Nephron progenitor cell (in vitro differentiated cells): ENCODE results near the gene LIPC.

Experiments used
- DNase-seq: peaks from one replicate; pipeline ENCODE4 v3.0.0; 2021
- H3K27ac Mint-ChIP-seq: 2 replicates; pipeline ENCODE4 v1.8.0; 2021; ENCODE audit warnings: mild to moderate bottlenecking, moderate library complexity, mixed read lengths
- H3K27me3 Mint-ChIP-seq: 2 replicates; pipeline ENCODE4 v1.8.0; 2021; ENCODE audit warnings: mild to moderate bottlenecking, low read depth, mixed read lengths; ENCODE audit not compliant: poor library complexity
- H3K36me3 Mint-ChIP-seq: 2 replicates; pipeline ENCODE4 v1.8.0; 2021; ENCODE audit warnings: low read depth, mixed read lengths
- H3K4me1 Mint-ChIP-seq: 2 replicates; pipeline ENCODE4 v1.8.0; 2021; ENCODE audit warnings: mixed read lengths
- H3K4me3 Mint-ChIP-seq: 2 replicates; pipeline ENCODE4 v1.8.0; 2021; ENCODE audit warnings: mild to moderate bottlenecking, moderate library complexity, mixed read lengths
- H3K9me3 Mint-ChIP-seq: 2 replicates; pipeline ENCODE4 v1.8.0; 2021; ENCODE audit warnings: mild to moderate bottlenecking, moderate library complexity, mixed read lengths
- TF ChIP-seq, protein P1 (sequence below): fragments of 200-600 bp; sonication (generic); IDR thresholded peaks from 2 replicates; pipeline ENCODE4 v1.5.0; 2021; ENCODE audit warnings: antibody characterized with exemption

The LIPC gene

DNA sequence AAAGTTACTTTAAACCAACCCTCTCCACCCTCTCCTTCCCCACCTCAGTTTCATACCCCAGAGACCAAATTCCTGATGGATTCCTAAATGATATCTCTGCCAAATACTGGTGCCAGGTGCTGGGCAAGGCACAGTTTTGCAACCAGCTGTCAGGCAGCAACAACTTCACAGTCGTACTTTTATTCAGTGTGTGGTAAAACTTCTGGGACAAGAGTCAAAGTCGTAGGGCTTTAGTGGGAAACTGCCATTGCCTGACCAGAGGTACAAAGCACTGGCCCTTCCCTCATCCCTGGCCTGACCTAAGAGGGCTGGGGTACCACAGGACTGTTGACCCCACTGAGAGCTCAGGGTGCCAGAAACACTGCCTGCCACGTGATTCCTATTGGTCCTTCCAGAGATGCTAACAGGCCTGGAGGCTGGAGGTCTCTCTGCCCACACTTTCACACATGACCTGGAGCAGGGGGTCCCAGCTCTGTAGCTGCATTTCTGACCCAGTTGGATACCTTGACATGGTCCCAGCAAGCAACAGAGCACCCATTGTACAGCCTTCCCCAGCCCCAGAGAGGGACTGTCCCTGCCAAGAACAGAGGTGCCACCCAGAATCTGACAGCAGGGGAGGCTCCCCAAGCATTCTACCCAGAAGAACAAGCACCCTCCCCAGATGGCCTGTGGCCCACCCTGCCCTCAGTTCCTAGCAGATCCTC is 59.9 kb downstream of the LIPC start:
- Mint-ChIP-seq H3K36me3 (no peaks in the 10 kb centered on the region), H3K4me1 (peaks cover 42% of the 10 kb centered on the region), H3K27ac (no peak overlapping the region), H3K9me3 (peaks cover 17% of the 10 kb centered on the region), H3K27me3 (peaks cover 4% of the 10 kb centered on the region), H3K4me3 (no peak overlapping the region)
- DNase-seq: no peak
- TF ChIP-seq, protein P1, sequence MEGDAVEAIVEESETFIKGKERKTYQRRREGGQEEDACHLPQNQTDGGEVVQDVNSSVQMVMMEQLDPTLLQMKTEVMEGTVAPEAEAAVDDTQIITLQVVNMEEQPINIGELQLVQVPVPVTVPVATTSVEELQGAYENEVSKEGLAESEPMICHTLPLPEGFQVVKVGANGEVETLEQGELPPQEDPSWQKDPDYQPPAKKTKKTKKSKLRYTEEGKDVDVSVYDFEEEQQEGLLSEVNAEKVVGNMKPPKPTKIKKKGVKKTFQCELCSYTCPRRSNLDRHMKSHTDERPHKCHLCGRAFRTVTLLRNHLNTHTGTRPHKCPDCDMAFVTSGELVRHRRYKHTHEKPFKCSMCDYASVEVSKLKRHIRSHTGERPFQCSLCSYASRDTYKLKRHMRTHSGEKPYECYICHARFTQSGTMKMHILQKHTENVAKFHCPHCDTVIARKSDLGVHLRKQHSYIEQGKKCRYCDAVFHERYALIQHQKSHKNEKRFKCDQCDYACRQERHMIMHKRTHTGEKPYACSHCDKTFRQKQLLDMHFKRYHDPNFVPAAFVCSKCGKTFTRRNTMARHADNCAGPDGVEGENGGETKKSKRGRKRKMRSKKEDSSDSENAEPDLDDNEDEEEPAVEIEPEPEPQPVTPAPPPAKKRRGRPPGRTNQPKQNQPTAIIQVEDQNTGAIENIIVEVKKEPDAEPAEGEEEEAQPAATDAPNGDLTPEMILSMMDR: no peak

DNA sequence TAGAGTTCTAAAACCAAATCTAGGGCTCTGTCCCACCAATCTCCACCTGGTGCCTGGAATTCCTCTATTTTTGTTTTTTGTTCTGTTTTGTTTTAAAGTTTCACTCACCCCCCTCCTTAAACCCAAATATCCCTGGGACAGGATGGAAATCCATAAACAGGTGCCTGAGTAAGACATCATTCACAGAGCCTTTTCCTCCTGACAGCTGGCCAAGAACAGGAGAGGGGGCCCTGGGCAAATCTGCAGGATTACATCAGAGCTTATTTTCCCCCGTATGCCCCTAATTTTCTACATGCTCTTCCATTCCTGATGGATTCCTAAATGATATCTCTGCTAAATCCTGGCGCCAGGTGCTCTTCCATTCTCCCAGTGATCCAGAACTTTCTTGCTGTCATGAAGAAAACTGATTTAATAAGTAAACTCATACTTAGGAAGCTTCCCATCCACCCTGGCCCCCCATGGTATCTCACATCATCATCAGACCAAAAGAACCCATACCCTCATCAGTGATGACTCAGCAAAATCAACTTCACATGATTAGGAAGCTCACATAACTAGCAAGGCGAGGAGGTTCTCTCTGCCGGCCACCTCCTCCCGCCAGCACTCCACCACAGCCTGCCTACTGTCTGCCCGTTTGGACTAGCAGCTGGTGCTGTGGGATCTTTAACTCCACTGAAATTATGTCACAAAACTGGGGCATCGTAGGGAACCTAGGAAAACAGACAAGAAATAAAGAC is 61.0 kb downstream of the LIPC start:
- Mint-ChIP-seq H3K4me1 (peaks cover 53% of the 10 kb centered on the region), H3K9me3 (peaks cover 17% of the 10 kb centered on the region), H3K36me3 (no peaks in the 10 kb centered on the region), H3K27ac (no peak overlapping the region), H3K27me3 (peaks cover 4% of the 10 kb centered on the region), H3K4me3 (no peak overlapping the region)
- DNase-seq: no peak
- TF ChIP-seq, protein P1: no peak

DNA sequence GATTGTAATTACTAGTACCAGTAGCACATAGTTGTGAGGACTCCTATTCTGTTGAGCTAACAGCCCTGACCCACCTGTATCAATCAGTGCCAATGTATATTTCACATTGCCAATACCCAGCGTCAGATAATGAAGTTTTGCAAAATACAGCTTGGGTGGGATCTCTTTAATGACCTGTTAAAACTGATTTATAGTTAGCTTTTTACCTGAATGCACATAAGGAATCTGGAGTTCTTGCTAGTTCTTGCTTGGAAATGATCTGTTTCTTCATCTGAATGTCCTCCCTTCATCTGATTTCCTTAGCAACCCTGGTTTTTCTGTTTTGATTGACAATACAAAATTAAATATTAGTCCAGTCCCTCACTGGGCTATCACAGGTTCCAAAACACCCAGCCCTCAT is 62.8 kb downstream of the LIPC start:
- Mint-ChIP-seq H3K9me3 (peaks cover 12% of the 10 kb centered on the region), H3K4me3 (no peak overlapping the region), H3K36me3 (no peaks in the 10 kb centered on the region), H3K27ac (no peak overlapping the region), H3K4me1 (peaks cover 71% of the 10 kb centered on the region), H3K27me3 (peaks cover 10% of the 10 kb centered on the region)
- no peak for DNase-seq
- TF ChIP-seq, protein P1: no peak

DNA sequence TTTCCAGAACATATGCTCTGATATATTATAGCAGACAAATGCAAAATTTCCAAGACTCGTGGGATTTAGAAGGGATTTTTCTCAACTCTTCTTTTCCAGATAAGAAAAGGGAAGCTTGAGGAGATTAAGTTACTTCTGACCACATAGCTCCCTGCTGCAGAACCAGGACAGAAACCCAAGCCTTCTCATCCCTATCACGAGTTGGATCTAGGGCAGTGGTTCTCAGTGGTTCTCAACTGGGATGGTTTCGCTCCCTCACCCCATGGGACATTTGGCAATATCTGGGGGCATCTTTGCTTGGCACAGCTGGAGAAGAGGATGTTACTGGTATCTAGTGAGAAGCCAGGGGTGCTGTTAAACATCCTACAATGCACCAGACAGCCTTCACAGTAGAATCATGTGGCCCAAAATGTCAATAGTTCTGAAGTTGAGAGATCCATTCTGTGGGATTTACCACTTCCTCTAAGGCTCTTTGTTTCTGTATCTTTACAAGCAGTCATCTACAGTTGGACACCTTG is 64.2 kb downstream of the LIPC start:
- Mint-ChIP-seq H3K27ac (no peak overlapping the region), H3K9me3 (no peaks in the 10 kb centered on the region), H3K36me3 (no peaks in the 10 kb centered on the region), H3K27me3 (peaks cover 11% of the 10 kb centered on the region), H3K4me3 (no peak overlapping the region), H3K4me1 (peaks cover 65% of the 10 kb centered on the region)
- TF ChIP-seq, protein P1: no peak
- DNase-seq: no peak

DNA sequence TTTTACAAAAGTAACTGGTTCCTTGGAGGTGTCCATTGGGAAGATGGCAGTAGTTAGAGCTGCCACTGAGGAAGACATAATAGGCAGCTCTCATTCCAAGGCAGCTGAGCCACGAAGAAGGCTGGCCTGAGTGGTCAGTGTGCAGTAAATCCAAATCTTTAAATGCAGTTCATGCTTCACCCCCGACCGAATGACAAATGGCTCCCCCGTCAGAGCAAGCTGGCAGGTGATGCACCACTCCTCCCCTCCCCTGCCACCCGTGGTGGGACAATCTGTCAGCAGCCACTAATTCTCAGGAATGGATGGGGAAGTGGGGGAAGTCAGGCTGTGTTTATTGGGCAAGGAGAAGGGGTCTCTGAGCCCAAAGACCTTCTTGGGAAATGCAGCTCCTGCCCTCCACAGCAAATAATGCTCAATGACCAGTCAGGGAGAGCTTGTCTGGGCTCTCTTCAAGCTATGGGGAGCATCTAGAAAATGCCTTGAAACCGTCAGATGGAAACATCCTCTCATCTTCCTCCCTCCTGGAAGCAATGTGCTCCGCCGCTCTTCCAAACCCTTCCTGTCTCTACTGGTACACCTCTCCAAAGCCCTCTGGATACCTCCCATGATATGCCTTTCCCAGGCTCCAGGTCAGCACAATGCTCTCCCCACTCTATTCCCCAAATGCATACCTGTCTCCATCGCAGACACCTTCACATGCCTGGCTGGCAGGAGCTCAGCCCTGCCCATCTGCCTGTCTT is 65.4 kb downstream of the LIPC start:
- DNase-seq: peak; percentile 29
- Mint-ChIP-seq H3K4me3 (peak overlapping the region; percentile 12), H3K27ac (no peak overlapping the region), H3K9me3 (no peaks in the 10 kb centered on the region), H3K36me3 (no peaks in the 10 kb centered on the region), H3K27me3 (peaks cover 16% of the 10 kb centered on the region), H3K4me1 (peaks cover 74% of the 10 kb centered on the region)
- TF ChIP-seq, protein P1: no peak
